Astrocyte (in vitro differentiated cells and primary cell): ENCODE measurements around the gene BRAP.

ENCODE experiments used
- EZH2 ChIP-seq: IDR thresholded peaks from 2 replicates; pipeline ENCODE4 v1.6.1; 2012; ENCODE audit warnings: mild to moderate bottlenecking, low read length, inconsistent platforms; ENCODE audit not compliant: insufficient read depth
- TF ChIP-seq, protein P1 (sequence below): IDR thresholded peaks from 2 replicates; pipeline ENCODE4 v1.5.1; 2011; ENCODE audit warnings: low read depth, mild to moderate bottlenecking, inconsistent platforms, low read length, moderate library complexity; ENCODE audit not compliant: insufficient read depth

DNA sequence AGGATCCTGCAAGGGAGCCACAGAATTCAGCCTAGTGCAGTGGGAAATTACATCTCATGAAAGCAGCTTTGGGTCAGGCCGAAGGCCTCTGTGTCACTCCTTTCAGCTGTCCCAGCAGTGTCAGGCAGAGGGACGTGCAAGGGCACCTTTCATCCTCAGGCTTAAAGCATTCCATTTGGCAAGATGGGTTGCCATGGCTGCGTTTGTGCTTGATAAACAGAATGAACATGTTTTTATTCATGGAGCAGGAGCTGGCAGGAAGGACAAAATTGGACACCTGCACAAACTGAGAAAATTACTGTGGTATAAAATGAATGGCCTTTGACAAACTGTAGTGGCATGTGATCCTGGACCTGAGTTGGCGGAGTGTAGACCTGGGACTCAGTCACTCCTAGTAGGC is 29.5 kb upstream of the BRAP start:
- TF ChIP-seq, protein P1, sequence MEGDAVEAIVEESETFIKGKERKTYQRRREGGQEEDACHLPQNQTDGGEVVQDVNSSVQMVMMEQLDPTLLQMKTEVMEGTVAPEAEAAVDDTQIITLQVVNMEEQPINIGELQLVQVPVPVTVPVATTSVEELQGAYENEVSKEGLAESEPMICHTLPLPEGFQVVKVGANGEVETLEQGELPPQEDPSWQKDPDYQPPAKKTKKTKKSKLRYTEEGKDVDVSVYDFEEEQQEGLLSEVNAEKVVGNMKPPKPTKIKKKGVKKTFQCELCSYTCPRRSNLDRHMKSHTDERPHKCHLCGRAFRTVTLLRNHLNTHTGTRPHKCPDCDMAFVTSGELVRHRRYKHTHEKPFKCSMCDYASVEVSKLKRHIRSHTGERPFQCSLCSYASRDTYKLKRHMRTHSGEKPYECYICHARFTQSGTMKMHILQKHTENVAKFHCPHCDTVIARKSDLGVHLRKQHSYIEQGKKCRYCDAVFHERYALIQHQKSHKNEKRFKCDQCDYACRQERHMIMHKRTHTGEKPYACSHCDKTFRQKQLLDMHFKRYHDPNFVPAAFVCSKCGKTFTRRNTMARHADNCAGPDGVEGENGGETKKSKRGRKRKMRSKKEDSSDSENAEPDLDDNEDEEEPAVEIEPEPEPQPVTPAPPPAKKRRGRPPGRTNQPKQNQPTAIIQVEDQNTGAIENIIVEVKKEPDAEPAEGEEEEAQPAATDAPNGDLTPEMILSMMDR = no peak
- TF ChIP-seq EZH2 = no peak
